IPS DF 19.7 (cell line): ENCODE results near the gene TSHZ2.

Experiments
- DNase-seq: peaks from one replicate; pipeline ENCODE4 v3.0.0-alpha.2; 2013; ENCODE audit warnings: low read depth, low spot score

TSHZ2 gene

GRCh38 chr20:53157443-53158408 is 185.6 kb downstream of the TSHZ2 start:
- peak; percentile 52 for DNase-seq

GRCh38 chr20:53159160-53159559 is 187.0 kb downstream of the TSHZ2 start:
- no peak for DNase-seq

GRCh38 chr20:53161073-53161472 is 188.9 kb downstream of the TSHZ2 start:
- DNase-seq: no peak

GRCh38 chr20:53161473-53161872 is 189.3 kb downstream of the TSHZ2 start:
- no peak for DNase-seq

GRCh38 chr20:53162251-53162835 is 190.2 kb downstream of the TSHZ2 start:
- peak; percentile 65 for DNase-seq

GRCh38 chr20:53163486-53163885 is 191.3 kb downstream of the TSHZ2 start:
- no peak for DNase-seq

- no peak for DNase-seq
Measured at GRCh38 chr20:53164072-53164471, 191.9 kb downstream of the TSHZ2 start.

GRCh38 chr20:53165452-53165851 is 193.3 kb downstream of the TSHZ2 start:
- DNase-seq: no peak

GRCh38 chr20:53168491-53168890 is 196.3 kb downstream of the TSHZ2 start:
- no peak for DNase-seq

GRCh38 chr20:53170196-53170595 is 198.0 kb downstream of the TSHZ2 start:
- DNase-seq: no peak

GRCh38 chr20:53171065-53171464 is 198.9 kb downstream of the TSHZ2 start:
- no peak for DNase-seq

GRCh38 chr20:53174454-53174853 is 202.3 kb downstream of the TSHZ2 start:
- DNase-seq: no peak

GRCh38 chr20:53175135-53175780 is 203.1 kb downstream of the TSHZ2 start:
- no peak for DNase-seq

- no peak for DNase-seq
Measured at GRCh38 chr20:53176134-53176533, 204.0 kb downstream of the TSHZ2 start.

GRCh38 chr20:53177687-53178086 is 205.5 kb downstream of the TSHZ2 start:
- DNase-seq: no peak

- DNase-seq: no peak
Measured at GRCh38 chr20:53179749-53180148, 207.6 kb downstream of the TSHZ2 start.

GRCh38 chr20:53180928-53181362 is 208.8 kb downstream of the TSHZ2 start:
- no peak for DNase-seq

GRCh38 chr20:53181866-53182376 is 209.8 kb downstream of the TSHZ2 start:
- no peak for DNase-seq

GRCh38 chr20:53183181-53183580 is 211.0 kb downstream of the TSHZ2 start:
- DNase-seq: no peak

- no peak for DNase-seq
Measured at GRCh38 chr20:53186635-53187034, 214.5 kb downstream of the TSHZ2 start.

- no peak for DNase-seq
Measured at GRCh38 chr20:53187392-53188068, 215.4 kb downstream of the TSHZ2 start.

GRCh38 chr20:53190225-53190624 is 218.1 kb downstream of the TSHZ2 start:
- no peak for DNase-seq
